Prostate gland (tissue), 2 donors: Measurements from ENCODE around the gene FADS1.

Experiments
- CTCF ChIP-seq, 4 experiments: fragments of 200-600 bp in 2 of 4; fragments of 450-650 bp in 2 of 4; sonication (generic) in 2 of 4; IDR thresholded peaks; 1 replicate in 3 of 4; 2 replicates in 1 of 4; pipeline ENCODE4 v1.5.1; 2016 to 2019; ENCODE audit warnings: antibody characterized with exemption in 4 of 4, mild to moderate bottlenecking in 2 of 4, moderate library complexity in 2 of 4
- POLR2A ChIP-seq: fragments of 450-650 bp; IDR thresholded peaks from one replicate; pipeline ENCODE4 v1.6.1; 2016; ENCODE audit warnings: antibody characterized with exemption, mild to moderate bottlenecking
- POLR2AphosphoS5 ChIP-seq: sonication (generic); formaldehyde crosslinking; IDR thresholded peaks from one replicate; pipeline ENCODE4 v1.6.1; 2017; ENCODE audit warnings: antibody characterized with exemption

DNA sequence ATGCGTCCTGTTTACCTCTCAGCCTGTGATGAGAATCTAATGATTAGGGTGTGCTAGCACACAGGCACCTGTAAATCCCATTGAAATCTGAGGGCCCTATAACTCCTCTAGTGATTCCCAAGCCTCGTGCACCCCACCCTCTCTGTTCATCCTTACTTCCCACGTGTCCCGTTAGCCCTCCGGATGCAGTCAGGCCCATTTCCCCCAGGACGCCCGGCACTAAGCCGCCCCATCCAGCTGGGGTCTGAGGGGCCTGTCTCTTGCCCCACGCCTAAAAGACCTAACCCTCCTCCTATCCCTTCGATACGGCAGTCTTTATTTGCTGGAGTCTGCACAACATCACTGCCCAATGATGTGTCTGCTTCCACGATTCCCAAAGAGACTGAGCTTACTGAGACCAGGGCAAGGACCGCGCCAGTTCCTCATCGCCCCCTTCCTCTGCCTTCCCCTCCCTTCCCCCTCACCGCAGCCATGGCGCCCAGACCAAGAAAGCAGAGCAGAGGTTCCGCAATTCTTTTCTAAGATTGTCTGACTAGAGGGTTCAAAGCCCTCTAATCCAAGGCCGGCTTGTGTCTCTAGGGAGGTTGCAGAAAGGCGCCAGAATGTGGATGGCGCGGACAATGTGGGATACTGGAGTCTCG, 10.2 kb upstream of the FADS1 start:
- TF ChIP-seq POLR2A (no peak), CTCF (IDR thresholded peaks at IDR 0.05) (no peak), POLR2AphosphoS5 (no peak)
